Ascending aorta (tissue), 2 donors: Measurements from ENCODE around the gene C1QTNF5. TPM values are rescaled to one million over a fixed set of nuclear protein-coding genes. Genes with fewer than 3 reads are reported as not detected.

ENCODE experiments used
- DNase-seq, 2 donors: peaks; one replicate each; pipeline ENCODE4 v3.0.0-alpha.2; 2019; ENCODE audit warnings: low spot score in 2 of 2
- H3K27ac ChIP-seq, 2 donors: fragments of 200-600 bp; sonication (generic); one replicate each; pipeline ENCODE4 v1.5.1; 2016 to 2017; ENCODE audit warnings: mild to moderate bottlenecking in 1 of 2
- H3K27me3 ChIP-seq: fragments of 200-600 bp; sonication (generic); one replicate; pipeline ENCODE4 v1.5.1; 2017
- H3K36me3 ChIP-seq, 2 donors: fragments of 200-600 bp; sonication (generic); one replicate each; pipeline ENCODE4 v1.5.1; 2016
- H3K4me1 ChIP-seq, 2 donors: fragments of 200-600 bp; sonication (generic); one replicate each; pipeline ENCODE4 v1.5.1; 2016 to 2017; ENCODE audit warnings: mild to moderate bottlenecking in 1 of 2
- H3K4me3 ChIP-seq, 2 donors: fragments of 200-600 bp; sonication (generic); one replicate each; pipeline ENCODE4 v1.5.1; 2016 to 2017; ENCODE audit warnings: mild to moderate bottlenecking in 1 of 2
- H3K9me3 ChIP-seq, 2 donors: fragments of 200-600 bp; sonication (generic); one replicate each; pipeline ENCODE4 v1.5.1; 2016
- CTCF ChIP-seq, 3 experiments: fragments of 200-600 bp in 2 of 3; fragments of 450-650 bp in 1 of 3; sonication (generic) in 2 of 3; IDR thresholded peaks; one replicate each; pipeline ENCODE4 v1.5.1; 2016 to 2019; ENCODE audit warnings: antibody characterized with exemption in 3 of 3, mild to moderate bottlenecking in 1 of 3, moderate library complexity in 1 of 3
- intact Hi-C: fragments of 100-400 bp; cut with DNase I; formaldehyde crosslinking; loops from one replicate; pipeline ENCODE4 v1.15.1; 2023
- total RNA-seq: library from RNA; depleted of rRNA; stranded (reverse); fragments of >200 nt; gene quantifications from one replicate; pipeline ENCODE4 v1.1.0, GENCODE V29; 2016

C1QTNF5 gene
- total RNA-seq, 1 donor from 2014 or later: 95.8 TPM

DNA sequence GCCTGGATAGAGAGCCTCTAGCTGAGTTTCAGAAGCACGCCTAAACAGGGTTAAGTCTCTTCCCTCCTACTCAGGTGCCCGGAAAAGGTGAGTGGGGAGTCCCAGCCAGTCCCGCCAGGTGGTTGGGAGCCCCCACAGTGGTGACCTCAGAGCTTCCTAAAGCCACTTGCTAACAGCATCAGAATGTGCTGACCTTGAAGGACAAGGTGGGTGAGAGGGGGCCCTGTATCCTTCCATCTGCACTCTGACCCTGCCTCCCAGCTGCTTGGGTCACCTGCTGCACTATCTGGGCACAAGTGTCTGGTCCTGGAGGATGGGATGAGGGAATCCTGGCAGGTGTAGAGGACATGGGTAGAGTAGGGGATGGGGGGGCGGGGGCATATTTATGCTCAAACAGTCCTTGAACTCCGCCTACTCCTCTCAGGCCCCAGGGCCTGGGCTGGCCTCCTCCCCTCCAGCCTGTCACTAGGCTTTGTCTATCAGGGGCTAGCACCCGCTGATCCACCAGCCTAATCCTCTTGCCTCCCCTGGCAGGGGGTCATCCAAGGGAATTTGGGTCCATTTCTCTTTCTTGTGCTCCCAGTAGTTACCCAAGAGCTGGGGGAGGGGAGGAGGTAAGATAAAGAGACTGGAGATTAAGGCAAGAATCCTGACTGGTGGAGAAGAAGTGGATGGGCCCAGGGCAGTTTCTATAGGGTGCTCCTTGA lies 37.4 kb upstream of the C1QTNF5 start:
- Histone ChIP-seq H3K4me1 (peaks cover 5 to 28% of the 10 kb centered on the region in 2 donors), H3K4me3 (no peak overlapping the region), H3K9me3 (no peaks in the 10 kb centered on the region), H3K27me3 (no peaks in the 10 kb centered on the region), H3K36me3 (no peaks in the 10 kb centered on the region), H3K27ac (no peak overlapping the region)
- TF ChIP-seq CTCF (IDR thresholded peaks at IDR 0.05): no peak
- DNase-seq: peak in 1 of 2 donors; percentile 62
- intact Hi-C loops: no loop called here

DNA sequence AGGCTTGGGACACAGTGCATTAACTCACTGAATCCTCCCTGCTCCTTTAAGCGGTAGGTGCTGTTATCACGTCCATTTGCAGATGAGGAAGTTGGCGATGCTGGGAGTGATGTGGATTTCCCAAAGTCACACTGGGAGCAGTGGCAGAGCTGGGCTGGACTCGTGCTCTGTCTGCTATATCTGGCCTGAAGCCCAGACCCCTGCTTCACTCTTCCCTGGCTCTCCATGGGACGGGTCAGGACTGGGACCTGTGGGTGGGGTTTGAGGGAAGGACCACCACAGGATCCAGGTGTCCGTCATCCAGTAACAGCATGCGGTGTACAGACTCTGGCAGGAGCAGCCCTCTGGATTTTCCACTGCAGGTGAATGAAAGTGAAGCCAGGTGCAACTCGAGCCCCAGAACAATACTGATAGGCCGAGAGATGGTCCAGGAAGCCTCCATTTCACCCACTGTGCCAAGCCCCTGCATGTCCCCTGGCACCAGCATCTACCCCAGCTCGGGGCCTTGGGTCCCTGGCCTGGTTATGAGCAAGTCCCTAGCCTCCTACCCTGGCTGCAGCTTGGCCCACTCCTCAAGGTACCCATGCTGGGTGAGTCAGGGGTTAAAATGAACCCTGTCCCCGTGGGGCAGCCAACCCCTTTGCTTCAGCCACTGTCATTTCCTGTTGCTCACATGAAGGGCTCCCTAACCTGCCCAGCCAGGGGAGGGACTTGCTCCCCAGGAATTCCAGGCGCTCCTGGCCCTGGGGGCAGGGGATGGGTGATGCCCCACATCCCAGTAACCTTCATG lies 36.6 kb upstream of the C1QTNF5 start:
- Histone ChIP-seq H3K27me3 (no peaks in the 10 kb centered on the region), H3K36me3 (no peaks in the 10 kb centered on the region), H3K4me3 (no peak overlapping the region), H3K9me3 (no peaks in the 10 kb centered on the region), H3K27ac (no peak overlapping the region), H3K4me1 (peaks cover 5 to 25% of the 10 kb centered on the region in 2 donors)
- peak in 1 of 2 donors; percentile 58 for DNase-seq
- no peak for TF ChIP-seq CTCF (IDR thresholded peaks at IDR 0.05)
- intact Hi-C loops: no loop called here

GRCh38 chr11:119376197-119376847 lies 35.6 kb upstream of the C1QTNF5 start:
- Histone ChIP-seq H3K27ac (peak overlapping the region; percentile 55 to 62), H3K36me3 (no peaks in the 10 kb centered on the region), H3K4me1 (peaks cover 5 to 19% of the 10 kb centered on the region in 2 donors), H3K4me3 (no peak overlapping the region), H3K9me3 (no peaks in the 10 kb centered on the region), H3K27me3 (no peaks in the 10 kb centered on the region)
- intact Hi-C loops: no loop called here
- TF ChIP-seq CTCF (IDR thresholded peaks at IDR 0.05): no peak
- DNase-seq: peak in 1 of 2 donors; percentile 66

- peak overlapping the region in 1 of 2 donors; percentile 2 for H3K4me3 ChIP-seq
- no peak for TF ChIP-seq CTCF (IDR thresholded peaks at IDR 0.05)
- H3K36me3 ChIP-seq: no peaks in the 10 kb centered on the region
- peak; percentile 53 to 83 for DNase-seq
- H3K27me3 ChIP-seq: no peaks in the 10 kb centered on the region
- H3K27ac ChIP-seq: peak overlapping the region; percentile 55 to 62
- no peaks in the 10 kb centered on the region for H3K9me3 ChIP-seq
- peaks cover 5 to 15% of the 10 kb centered on the region in 2 donors for H3K4me1 ChIP-seq
- intact Hi-C loops: no loop called here
Observed at GRCh38 chr11:119375337-119376196, 34.9 kb upstream of the C1QTNF5 start.
